CD1c-positive myeloid dendritic cell (primary cell): ENCODE data around the gene UNK.

Experiments
- DNase-seq: peaks from one replicate; pipeline ENCODE4 v3.0.0-alpha.2; 2016; ENCODE audit errors: extremely low spot score

UNK gene

GRCh38 chr17:75784473-75785015 lies at the start of gene UNK:
UNK (plus strand) TSS chr17:75784806; CDS start chr17:75784881, 75 bp downstream.
- DNase-seq = peak; percentile 99

- DNase-seq = no peak
Measured at GRCh38 chr17:75736173-75736835, 48.3 kb upstream of the UNK start.

- no peak for DNase-seq
Measured at GRCh38 chr17:75737133-75737962, 47.3 kb upstream of the UNK start.

GRCh38 chr17:75738218-75738802 lies 46.3 kb upstream of the UNK start:
- peak; percentile 83 for DNase-seq

GRCh38 chr17:75739174-75739573 lies 45.4 kb upstream of the UNK start:
- no peak for DNase-seq

GRCh38 chr17:75739801-75740200 lies 44.8 kb upstream of the UNK start:
- no peak for DNase-seq

GRCh38 chr17:75740215-75740614 lies 44.4 kb upstream of the UNK start:
- no peak for DNase-seq

GRCh38 chr17:75740631-75741077 lies 44.0 kb upstream of the UNK start:
- no peak for DNase-seq

- no peak for DNase-seq
Measured at GRCh38 chr17:75742337-75742736, 42.3 kb upstream of the UNK start.

GRCh38 chr17:75743625-75744206 lies 40.9 kb upstream of the UNK start:
- no peak for DNase-seq

- DNase-seq = no peak
Measured at GRCh38 chr17:75748706-75749105, 35.9 kb upstream of the UNK start.

- peak; percentile 89 for DNase-seq
Measured at GRCh38 chr17:75749545-75750389, 34.8 kb upstream of the UNK start.

- DNase-seq = no peak
Measured at GRCh38 chr17:75750661-75751423, 33.8 kb upstream of the UNK start.

GRCh38 chr17:75751676-75752404 lies 32.8 kb upstream of the UNK start:
- no peak for DNase-seq

GRCh38 chr17:75752405-75752709 lies 32.2 kb upstream of the UNK start:
- DNase-seq = no peak

GRCh38 chr17:75752802-75753513 lies 31.6 kb upstream of the UNK start:
- no peak for DNase-seq

GRCh38 chr17:75753514-75754377 lies 30.9 kb upstream of the UNK start:
- DNase-seq = peak; percentile 73
